Right ventricle myocardium superior (tissue), 1 donor: ENCODE results near the gene TRIM56. TPM values are rescaled to one million over a fixed set of nuclear protein-coding genes. Genes with fewer than 3 reads are reported as not detected.
"Not testable (repeated sequence)": the region's sequence is repeated elsewhere in the genome, so short reads cannot be mapped to it uniquely, and the experiment has no call there.

Experiments
- ATAC-seq: fragments of 200-7000 bp; cut with Tn5 transposase; one replicate; pipeline ENCODE4 v1.9.1; 2020; ENCODE audit warnings: mild to moderate bottlenecking; ENCODE audit not compliant: poor library complexity
- DNase-seq: peaks from one replicate; pipeline ENCODE4 v3.0.0-alpha.2; 2020
- intact Hi-C: fragments of 100-400 bp; cut with DNase I; formaldehyde crosslinking; loops from one replicate; pipeline ENCODE4 v1.11.2; 2022
- total RNA-seq: library from RNA; stranded (reverse); fragmentation: NEBNext Ultra II Directional; extraction: Animal tissue kit (Norgen Biotek cat#: 25700); gene quantifications from one replicate; pipeline ENCODE4 v1.2.1, GENCODE V29; 2021
- donor health status: DM: no; HTN: yes; CAD: no; lungs with severe emphysema.

The TRIM56 gene
- total RNA-seq, 1 donor from 2014 or later: 16.7 TPM

DNA sequence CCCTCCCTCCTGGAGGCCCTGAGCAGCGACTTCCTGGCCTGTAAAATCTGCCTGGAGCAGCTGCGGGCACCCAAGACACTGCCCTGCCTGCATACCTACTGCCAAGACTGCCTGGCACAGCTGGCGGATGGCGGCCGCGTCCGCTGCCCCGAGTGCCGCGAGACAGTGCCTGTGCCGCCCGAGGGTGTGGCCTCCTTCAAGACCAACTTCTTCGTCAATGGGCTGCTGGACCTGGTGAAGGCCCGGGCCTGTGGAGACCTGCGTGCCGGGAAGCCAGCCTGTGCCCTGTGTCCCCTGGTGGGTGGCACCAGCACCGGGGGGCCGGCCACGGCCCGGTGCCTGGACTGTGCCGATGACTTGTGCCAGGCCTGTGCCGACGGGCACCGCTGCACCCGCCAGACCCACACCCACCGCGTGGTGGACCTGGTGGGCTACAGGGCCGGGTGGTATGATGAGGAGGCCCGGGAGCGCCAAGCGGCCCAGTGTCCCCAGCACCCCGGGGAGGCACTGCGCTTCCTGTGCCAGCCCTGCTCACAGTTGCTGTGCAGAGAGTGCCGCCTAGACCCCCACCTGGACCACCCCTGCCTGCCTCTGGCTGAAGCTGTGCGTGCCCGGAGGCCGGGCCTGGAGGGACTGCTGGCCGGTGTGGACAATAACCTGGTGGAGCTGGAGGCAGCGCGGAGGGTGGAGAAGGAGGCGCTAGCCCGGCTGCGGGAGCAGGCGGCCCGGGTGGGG is 2.2 kb downstream of the TRIM56 start:
- DNase-seq (no peak), ATAC-seq (no peak)
- intact Hi-C loops: no loop called here

DNA sequence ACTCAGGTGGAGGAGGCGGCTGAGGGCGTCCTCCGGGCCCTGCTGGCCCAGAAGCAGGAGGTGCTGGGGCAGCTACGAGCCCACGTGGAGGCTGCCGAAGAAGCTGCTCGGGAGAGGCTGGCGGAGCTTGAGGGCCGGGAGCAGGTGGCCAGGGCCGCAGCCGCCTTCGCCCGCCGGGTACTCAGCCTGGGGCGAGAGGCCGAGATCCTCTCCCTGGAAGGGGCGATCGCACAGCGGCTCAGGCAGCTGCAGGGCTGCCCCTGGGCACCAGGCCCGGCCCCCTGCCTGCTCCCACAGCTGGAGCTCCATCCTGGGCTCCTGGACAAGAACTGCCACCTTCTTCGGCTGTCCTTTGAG is 2.8 kb downstream of the TRIM56 start:
- intact Hi-C loops: no loop called here
- DNase-seq: no peak
- ATAC-seq: no peak

DNA sequence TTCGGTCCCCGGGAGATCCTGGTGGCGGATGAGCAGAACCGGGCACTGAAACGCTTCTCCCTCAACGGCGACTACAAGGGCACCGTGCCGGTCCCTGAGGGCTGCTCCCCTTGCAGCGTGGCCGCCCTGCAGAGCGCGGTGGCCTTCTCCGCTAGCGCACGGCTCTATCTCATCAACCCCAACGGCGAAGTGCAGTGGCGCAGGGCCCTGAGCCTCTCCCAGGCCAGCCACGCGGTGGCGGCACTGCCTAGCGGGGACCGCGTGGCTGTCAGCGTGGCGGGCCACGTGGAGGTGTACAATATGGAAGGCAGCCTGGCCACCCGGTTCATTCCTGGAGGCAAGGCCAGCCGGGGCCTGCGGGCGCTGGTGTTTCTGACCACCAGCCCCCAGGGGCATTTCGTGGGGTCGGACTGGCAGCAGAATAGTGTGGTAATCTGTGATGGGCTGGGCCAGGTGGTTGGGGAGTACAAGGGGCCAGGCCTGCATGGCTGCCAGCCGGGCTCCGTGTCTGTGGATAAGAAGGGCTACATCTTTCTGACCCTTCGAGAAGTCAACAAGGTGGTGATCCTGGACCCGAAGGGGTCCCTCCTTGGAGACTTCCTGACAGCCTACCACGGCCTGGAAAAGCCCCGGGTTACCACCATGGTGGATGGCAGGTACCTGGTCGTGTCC is 3.7 kb downstream of the TRIM56 start:
- no peak for DNase-seq
- intact Hi-C loops: no loop called here

DNA sequence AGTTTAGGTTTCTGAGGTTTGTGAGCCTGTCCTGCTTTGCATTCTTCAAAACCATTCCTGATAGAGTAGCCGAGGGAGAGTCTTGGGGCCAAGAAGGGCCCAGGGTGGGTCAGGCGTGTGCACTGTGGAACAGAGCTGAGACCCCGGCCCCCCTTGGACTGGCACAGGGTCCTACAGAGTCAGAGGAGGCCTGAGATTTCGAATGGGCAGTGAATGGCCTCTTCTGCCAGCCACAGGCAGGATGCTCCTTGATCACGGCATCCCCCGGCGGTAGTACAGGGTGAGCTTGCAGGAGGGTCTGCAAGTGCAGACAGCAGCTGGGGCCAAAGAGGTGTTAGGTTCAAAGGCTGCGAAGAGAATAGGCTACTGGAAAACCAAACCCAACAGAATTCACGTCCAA is 4.6 kb downstream of the TRIM56 start:
- no peak for DNase-seq
- ATAC-seq: no peak
- intact Hi-C loops: no loop called here

More for the DNA sequence above, 3.7 kb downstream of the TRIM56 start:
- ATAC-seq: no peak

DNA sequence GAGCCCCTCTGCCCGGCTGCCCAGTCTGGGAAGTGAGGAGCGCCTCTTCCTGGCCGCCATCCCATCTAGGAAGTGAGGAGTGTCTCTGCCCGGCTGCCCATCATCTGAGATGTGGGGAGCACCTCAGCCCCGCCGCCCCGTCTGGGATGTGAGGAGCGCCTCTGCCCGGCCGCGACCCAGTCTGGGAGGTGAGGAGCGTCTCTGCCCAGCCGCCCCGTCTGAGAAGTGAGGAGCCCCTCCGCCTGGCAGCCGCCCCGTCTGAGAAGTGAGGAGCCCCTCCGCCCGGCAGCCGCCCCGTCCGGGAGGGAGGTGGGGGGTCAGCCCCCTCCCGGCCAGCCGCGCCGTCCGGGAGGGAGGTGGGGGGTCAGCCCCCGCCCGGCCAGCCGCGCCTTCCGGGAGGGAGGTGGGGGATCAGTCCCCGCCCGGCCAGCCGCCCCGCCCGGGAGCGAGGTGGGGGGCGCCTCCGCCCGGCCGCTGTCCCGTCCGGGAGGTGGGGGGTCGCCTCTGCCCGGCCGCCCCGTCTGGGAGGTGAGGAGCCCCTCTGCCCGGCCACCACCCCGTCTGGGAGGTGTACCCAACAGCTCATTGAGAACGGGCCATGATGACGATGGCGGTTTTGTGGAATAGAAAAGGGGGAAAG is 7.1 kb downstream of the TRIM56 start:
- intact Hi-C loops, DNase-seq, ATAC-seq: not testable (repeated sequence)

DNA sequence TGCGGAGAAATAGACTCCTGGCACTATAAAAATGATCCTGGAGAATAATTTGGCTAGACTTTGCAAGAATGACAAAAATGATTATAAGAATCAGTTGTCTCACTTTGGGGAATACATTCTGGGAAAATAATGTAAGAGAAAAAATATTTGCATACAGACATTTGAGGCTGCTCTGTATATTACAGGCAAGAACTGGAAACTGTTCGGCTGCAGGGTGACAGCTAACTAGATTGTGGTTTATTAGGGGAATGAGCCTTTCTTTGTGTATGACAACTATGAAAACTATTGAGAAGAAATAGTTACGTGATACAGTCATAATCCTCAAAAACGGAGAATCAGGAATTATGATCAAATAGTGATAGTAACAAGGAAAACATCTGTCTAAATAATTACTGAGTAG is 8.6 kb downstream of the TRIM56 start:
- intact Hi-C loops: loop anchor here (2.0 kb wide), 1 partner anchor 43 kb away; no protein-coding TSS in a partner anchor

DNA sequence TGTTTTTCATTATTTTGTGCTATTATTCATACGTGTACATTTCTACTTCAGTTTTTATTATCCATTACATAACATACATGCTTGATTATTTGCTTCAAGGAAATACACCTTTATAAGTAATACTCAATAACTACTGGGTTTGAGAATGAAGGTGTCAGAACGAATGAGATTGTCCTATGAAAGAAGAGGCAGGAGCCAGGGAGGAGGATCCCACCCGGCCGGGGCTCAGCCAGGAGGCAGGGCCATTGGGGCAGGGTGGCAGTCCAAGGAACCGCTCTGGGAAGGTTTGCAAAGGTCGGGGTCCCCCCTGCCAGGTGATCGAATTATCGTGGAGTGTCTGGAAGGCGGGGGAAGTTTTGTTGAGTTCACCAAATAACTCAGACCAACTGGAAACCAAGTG is 9.1 kb downstream of the TRIM56 start:
- ATAC-seq (no peak), DNase-seq (no peak)
- intact Hi-C loops: loop anchor here (2.0 kb wide), 1 partner anchor 42 kb away; no protein-coding TSS in a partner anchor

More for the DNA sequence above, 8.6 kb downstream of the TRIM56 start:
- DNase-seq: no peak
- no peak for ATAC-seq

DNA sequence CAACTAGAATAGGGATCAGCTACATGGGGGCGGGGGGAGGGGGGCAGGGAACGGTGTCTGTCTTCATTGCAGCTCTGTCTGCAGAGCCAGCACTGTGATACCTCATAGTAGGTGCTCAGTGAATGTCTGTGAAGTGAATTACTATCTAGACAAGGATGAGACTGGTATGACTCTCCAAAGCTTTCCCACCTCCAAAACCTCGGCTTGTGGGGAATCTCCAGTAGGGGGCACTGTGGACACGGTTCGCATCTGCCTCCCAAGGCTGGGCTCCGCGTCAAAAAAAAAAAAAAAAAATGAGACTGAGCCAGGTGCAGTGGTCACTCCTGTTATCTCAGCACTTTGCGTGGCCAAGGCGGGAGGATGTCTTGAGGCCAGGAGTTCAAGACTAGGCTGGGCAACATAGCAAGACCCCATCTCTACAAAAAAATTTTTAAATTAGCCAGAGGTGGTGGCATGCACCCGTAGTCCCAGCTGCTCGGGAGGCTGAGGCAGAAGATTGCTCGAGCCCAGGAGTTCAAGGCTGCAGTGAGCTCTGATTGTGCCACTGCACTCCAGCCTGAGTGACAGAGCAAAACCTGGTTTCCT is 9.6 kb downstream of the TRIM56 start:
- ATAC-seq: peak; percentile 57
- intact Hi-C loops: loop anchor here (2.0 kb wide), 1 partner anchor 42 kb away; no protein-coding TSS in a partner anchor
- DNase-seq: peak; percentile 57

DNA sequence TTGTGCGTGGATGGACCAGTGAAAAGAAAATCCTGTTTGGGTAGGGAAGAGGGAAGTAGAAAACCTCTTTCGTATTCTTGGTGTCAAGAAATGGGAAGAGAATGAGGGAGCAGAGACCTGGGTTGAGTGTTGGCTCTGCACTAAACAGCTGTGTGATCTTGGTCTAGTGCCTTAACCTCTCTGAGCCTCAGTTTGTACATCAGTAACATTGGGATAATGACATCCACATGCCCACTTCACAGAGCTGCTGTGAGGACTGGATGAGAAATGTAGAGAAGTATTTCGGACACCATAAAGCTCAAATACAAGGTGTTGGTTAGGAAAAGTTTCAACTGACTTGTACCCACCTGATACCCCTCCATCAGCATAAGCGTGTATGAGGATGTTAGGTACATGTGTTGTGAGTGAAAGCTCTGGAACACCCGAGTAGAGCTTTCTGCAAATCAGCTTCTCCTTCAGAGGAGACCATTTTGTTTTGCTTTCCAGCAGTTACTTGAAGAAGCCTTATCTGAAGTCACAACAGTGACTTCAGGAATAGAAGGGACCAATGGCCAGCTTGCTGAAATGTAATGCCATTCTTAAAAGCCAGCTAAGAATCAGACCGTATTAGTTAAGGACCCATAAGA is 11.2 kb downstream of the TRIM56 start:
- DNase-seq (no peak), ATAC-seq (no peak)
- intact Hi-C loops: no loop called here

DNA sequence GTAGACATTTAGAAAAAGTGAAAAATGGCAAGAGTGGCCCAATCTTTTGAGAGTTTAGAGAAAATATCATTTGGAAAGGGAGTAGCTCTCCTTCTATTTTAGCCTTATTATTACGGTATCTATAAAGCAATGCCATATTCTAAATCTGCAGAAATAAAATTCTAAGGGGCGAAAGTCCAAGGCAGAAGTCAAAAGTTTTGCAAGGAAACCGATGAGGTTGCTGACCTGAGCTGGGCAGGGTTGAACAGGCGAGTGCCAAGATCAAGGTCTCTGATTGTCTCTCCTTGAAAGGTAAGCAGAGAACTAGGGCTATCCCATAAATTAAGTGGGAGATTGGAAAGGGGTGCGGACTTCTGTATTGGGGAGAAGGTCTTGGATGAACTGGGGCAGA is 11.7 kb downstream of the TRIM56 start:
- no peak for DNase-seq
- ATAC-seq: no peak
- intact Hi-C loops: no loop called here

DNA sequence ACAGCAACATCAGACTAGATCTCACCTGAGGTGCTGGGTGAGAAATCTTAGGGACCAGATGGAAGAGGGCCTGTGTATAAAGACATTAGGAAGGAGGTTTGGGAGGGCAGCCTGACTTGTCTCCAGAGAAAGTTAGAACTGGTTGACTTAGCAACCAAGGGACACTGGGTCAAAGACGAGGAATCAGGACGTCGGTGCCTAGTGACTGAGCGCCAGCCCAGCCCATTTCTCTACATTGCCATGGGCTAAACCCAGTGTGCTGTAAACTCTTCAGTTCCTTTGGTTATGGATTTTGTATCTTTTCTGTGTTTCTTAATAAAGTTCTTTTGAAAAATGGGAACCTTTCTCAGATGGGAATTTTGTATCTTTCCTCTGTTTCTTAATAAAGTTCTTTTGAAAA is 12.3 kb downstream of the TRIM56 start:
- intact Hi-C loops: no loop called here
- no peak for ATAC-seq
- DNase-seq: no peak

DNA sequence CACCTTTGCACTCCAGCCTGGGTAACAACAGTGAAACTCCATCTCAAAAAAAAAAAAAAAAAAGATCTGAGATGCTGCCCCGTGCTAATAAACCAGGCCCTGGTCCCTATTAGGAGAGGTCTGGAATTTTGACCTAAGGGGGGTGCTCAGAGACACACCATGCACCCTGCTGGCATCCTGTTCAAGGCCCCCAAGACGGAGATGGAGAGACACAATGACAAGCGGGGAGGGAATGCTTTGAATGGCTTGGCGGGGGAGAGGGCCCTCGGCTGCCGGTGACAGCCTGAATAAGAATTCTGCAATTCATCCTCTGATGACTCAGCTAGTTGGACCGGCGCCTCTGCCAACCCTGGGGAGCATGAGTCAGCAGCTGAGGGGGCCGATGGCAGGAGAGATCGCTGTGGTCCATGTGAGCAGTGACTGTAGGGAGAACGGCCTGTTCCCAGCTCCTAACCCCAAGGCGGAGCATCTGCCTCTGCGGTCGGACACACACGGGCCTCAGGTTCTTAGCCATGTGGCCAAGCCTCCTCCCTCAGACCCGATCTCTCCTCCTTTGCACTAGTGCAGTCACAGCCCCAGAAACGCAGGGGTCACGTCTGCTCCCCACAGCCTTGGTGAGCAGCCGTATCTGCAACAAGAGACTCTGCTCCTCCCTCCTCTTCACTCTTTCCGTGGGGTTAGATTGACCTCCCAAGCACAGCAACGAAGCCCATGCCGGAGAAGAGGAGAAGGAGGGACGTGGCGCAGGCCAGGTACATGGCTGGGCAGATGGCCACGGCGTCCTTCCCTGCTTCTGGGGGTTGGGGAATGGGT is 14.9 kb downstream of the TRIM56 start:
- peak; percentile 95 for DNase-seq
- ATAC-seq: peak; percentile 93
- intact Hi-C loops: no loop called here

DNA sequence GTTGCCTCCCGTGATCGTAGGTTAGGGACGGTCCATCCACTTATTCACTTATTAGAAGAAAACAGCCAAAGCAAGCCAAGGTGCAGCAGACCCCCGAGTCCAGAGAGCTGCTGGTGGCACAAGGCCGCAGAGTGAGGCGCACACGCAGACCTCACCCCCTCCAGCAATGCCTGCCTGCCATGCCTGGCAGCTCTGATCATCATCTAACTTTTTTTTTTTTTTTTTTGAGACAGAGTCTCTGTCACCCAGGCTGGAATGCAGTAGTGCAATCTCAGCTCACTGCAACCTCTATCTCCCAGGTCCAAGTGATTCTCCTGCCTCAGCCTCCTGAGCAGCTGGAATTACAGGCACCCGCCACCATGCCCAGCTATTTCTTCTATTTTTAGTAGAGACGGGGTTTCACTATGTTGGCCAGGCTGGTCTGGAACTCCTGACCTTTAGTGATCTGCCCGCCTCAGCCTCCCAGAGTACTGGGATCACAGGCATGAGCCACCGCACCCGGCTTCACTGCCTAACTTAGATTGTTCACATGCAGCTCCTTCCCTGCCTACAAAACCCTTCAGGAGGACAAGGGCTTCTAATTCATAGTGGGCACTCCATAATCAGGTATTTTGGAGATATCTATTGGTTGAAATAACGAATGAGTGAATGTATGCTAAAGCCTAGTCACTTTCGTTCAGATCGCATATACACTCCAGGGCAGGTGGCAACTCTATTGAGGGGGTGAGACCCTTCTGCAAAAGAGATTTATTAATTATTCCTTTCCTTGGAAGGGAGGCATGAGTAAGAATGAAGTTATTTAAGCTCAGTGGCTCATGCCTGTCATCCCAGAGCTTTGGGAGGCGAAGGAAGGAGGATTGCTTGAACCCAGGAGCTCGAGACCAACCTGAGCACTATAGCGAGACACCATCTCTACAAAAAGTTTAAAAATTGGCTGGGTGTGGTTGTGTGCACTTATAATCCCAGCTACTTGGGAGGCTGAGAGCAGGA is 15.9 kb downstream of the TRIM56 start:
- no peak for DNase-seq
- ATAC-seq: no peak
- intact Hi-C loops: no loop called here

DNA sequence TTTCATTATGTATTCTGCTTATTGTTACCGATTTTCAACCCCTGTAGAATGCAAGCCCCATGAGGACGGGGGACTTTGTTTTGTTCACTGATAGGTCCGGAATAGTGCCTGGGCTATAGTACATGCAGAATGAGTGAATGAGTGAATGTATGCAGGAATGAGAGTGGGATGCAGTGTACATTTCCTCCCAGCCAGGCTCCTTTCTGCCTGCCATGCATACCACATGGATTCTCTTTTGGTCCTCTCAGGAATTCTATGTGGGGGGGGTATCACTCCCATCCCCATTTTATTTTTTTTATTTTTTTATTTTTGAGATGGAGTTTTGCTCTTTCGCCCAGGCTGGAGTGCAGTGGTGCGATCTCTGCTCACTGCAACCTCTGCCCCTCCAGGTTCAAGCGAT is 16.7 kb downstream of the TRIM56 start:
- ATAC-seq (no peak), DNase-seq (no peak)
- intact Hi-C loops: no loop called here

DNA sequence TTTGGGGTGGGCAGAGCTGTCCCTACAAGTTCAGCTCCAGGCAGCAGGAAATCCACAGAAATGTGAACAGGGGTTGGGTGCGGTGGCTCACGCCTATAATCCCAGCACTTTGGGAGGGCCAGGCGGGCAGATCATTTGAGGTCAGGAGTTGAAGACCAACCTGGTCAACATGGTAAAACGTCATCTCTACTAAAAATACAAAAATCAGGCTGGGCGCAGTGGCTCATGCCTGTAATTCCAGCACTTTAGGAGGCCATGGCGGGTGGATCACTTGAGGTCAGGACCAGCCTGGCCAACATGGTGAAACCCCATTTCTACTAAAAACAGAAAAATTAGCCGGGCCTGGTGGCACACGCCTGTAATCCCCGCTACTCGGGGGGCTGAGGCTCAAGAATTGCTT is 18.4 kb downstream of the TRIM56 start:
- DNase-seq, ATAC-seq: not testable (repeated sequence)

DNA sequence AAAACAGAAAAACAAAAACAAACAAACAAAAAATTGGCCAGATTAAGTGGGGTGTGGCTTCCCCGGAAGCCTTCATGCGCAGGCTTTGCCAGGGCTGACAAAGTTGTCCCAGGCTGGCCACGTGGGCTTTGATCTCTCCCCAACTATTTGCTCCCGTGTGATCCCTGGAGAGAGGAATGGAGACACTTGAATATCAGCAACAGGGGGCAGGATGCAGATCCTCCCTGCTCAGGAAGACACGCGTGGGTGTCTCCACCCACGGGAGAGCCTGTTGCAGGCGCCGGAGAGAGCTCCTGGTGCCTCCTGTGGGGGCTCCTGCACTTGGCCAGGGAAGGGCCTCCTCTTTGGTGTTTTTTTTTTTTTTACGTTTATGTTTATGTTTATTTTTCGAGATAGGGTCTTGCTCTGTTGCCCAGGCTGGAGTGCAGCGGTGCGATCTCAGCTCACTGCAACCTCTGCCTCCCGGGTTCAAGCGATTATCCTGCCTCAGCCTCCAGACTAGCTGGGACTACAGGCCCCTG is 19.0 kb downstream of the TRIM56 start:
- no peak for DNase-seq
- intact Hi-C loops: no loop called here
- ATAC-seq: no peak

More for the DNA sequence above, 18.4 kb downstream of the TRIM56 start:
- intact Hi-C loops: not testable (repeated sequence)

DNA sequence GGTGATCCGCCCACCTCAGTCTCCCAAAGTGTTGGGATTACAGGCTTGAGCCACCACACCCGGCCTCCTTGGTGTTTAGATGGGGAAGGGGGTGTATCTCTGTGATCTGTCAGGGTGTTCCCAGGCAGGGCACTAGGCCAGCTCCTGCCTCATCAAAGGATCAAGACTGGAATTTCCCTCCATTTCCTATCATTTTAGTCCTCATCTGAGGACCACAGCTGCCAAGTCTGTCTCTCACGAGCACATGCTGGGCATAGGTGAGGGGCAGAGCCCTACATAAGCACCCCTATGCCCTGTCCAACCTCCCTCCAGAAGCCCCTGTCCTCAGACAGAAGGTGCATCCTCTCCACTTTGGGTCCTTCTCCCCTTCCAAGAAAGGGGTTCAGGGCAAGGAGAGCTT is 19.5 kb downstream of the TRIM56 start:
- ATAC-seq (no peak), DNase-seq (no peak)
- intact Hi-C loops: no loop called here
